T-helper 1 cell treated with Interleukin-12 subunit alpha and Interleukin-12 subunit beta and Interleukin-4 antibody, amounts not matched to agents 30 μg/mL and 1 μg/mL, for 36 hours (primary cell): ENCODE data around the gene SLC44A2.

ENCODE experiments used
- H3K27ac Mint-ChIP-seq: one replicate; pipeline ENCODE4 v1.8.0; 2021; ENCODE audit warnings: mild to moderate bottlenecking, mixed read lengths
- H3K27me3 Mint-ChIP-seq: one replicate; pipeline ENCODE4 v1.8.0; 2021; ENCODE audit warnings: low read depth, mixed read lengths
- H3K36me3 Mint-ChIP-seq: one replicate; pipeline ENCODE4 v1.8.0; 2021; ENCODE audit warnings: low read depth, mixed read lengths
- H3K4me1 Mint-ChIP-seq: one replicate; pipeline ENCODE4 v1.8.0; 2021; ENCODE audit warnings: low read depth, mixed read lengths
- H3K4me3 Mint-ChIP-seq: one replicate; pipeline ENCODE4 v1.8.0; 2021; ENCODE audit warnings: mild to moderate bottlenecking, moderate library complexity, mixed read lengths
- H3K9me3 Mint-ChIP-seq: one replicate; pipeline ENCODE4 v1.8.0; 2021; ENCODE audit warnings: mixed read lengths

SLC44A2 gene

GRCh38 chr19:10691178-10691881 is 66.0 kb downstream of the SLC44A2 start:
- peak overlapping the region; percentile 15 for H3K27ac Mint-ChIP-seq
- peaks cover 4% of the 10 kb centered on the region for H3K27me3 Mint-ChIP-seq
- H3K4me3 Mint-ChIP-seq, result no peak overlapping the region
- no peaks in the 10 kb centered on the region for H3K9me3 Mint-ChIP-seq
- peaks cover 34% of the 10 kb centered on the region for H3K36me3 Mint-ChIP-seq
- H3K4me1 Mint-ChIP-seq, result peaks cover 13% of the 10 kb centered on the region

- Mint-ChIP-seq H3K27ac (peak overlapping the region; percentile 15), H3K36me3 (peaks cover 34% of the 10 kb centered on the region), H3K4me1 (peaks cover 13% of the 10 kb centered on the region), H3K27me3 (peaks cover 4% of the 10 kb centered on the region), H3K4me3 (no peak overlapping the region), H3K9me3 (no peaks in the 10 kb centered on the region)
Observed at GRCh38 chr19:10691883-10692282, 66.5 kb downstream of the SLC44A2 start.

GRCh38 chr19:10692673-10693264 is 67.4 kb downstream of the SLC44A2 start:
- H3K27me3 Mint-ChIP-seq, result peaks cover 4% of the 10 kb centered on the region
- peaks cover 13% of the 10 kb centered on the region for H3K4me1 Mint-ChIP-seq
- no peak overlapping the region for H3K4me3 Mint-ChIP-seq
- H3K36me3 Mint-ChIP-seq, result peaks cover 29% of the 10 kb centered on the region
- H3K27ac Mint-ChIP-seq, result no peak overlapping the region
- no peaks in the 10 kb centered on the region for H3K9me3 Mint-ChIP-seq
